ENCODE results near the gene S100G. TPM values are rescaled to one million over a fixed set of nuclear protein-coding genes. Genes with fewer than 3 reads are reported as not detected.

S100G gene
- total and polyA plus RNA-seq, 10 donors: not detected

GRCh38 chrX:16638533-16638932, 11.4 kb upstream of the S100G start:
- intact Hi-C loops (cut with DNase I; ENCODE audit: low total_unique reads): no loop called here
- Histone ChIP-seq H3K27me3 (replicated peaks in 1 of 7) (no peaks in the 10 kb centered on the region), H3K27ac (no peak overlapping the region), H3K4me1 (no peaks in the 10 kb centered on the region), H3K9me3 (no peaks in the 10 kb centered on the region), H3K4me3 (no peak overlapping the region), H3K36me3 (peaks cover 0 to 23% (median 0%) of the 10 kb centered on the region in 6 donors)
- 89 to 98% (median 95%) methylated on average over 7 of the region's 7 CpGs for WGBS, 5 donors
- DNase-seq: no peak
- TF ChIP-seq POLR2AphosphoS5 (IDR thresholded peaks at IDR 0.05) (no peak), POLR2A (IDR thresholded peaks at IDR 0.05) (no peak), CTCF (IDR thresholded peaks at IDR 0.05 in 8 of 11, conservative IDR thresholded peaks at IDR 0.05 in 3 of 11) (no peak)

GRCh38 chrX:16639966-16640365, 10.0 kb upstream of the S100G start:
- H3K36me3 ChIP-seq: peaks cover 0 to 23% (median 0%) of the 10 kb centered on the region in 6 donors
- no peaks in the 10 kb centered on the region for H3K27me3 ChIP-seq (replicated peaks in 1 of 7)
- H3K9me3 ChIP-seq: no peaks in the 10 kb centered on the region
- no peak for TF ChIP-seq POLR2A (IDR thresholded peaks at IDR 0.05)
- TF ChIP-seq POLR2AphosphoS5 (IDR thresholded peaks at IDR 0.05): no peak
- no peak for TF ChIP-seq CTCF (IDR thresholded peaks at IDR 0.05 in 8 of 11, conservative IDR thresholded peaks at IDR 0.05 in 3 of 11)
- DNase-seq: no peak
- H3K4me1 ChIP-seq: no peaks in the 10 kb centered on the region
- intact Hi-C loops (cut with DNase I; ENCODE audit: low total_unique reads): no loop called here
- no peak overlapping the region for H3K27ac ChIP-seq
- no peak overlapping the region for H3K4me3 ChIP-seq
- 83 to 90% (median 86%) methylated on average over 3 to 6 of the region's 6 CpGs for WGBS, 5 donors

- TF ChIP-seq POLR2AphosphoS5 (IDR thresholded peaks at IDR 0.05) (no peak), CTCF (IDR thresholded peaks at IDR 0.05 in 8 of 11, conservative IDR thresholded peaks at IDR 0.05 in 3 of 11) (no peak), POLR2A (IDR thresholded peaks at IDR 0.05) (no peak)
- WGBS, 5 donors: 85 to 90% (median 87%) methylated on average over 2 to 4 of the region's 4 CpGs
These were observed 9.1 kb upstream of the S100G start for GRCh38 chrX:16640823-16641222.

GRCh38 chrX:16643176-16643575, 6.8 kb upstream of the S100G start:
- TF ChIP-seq POLR2AphosphoS5 (IDR thresholded peaks at IDR 0.05) (no peak), CTCF (IDR thresholded peaks at IDR 0.05 in 8 of 11, conservative IDR thresholded peaks at IDR 0.05 in 3 of 11) (no peak), POLR2A (IDR thresholded peaks at IDR 0.05) (no peak)
- 64 to 90% (median 78%) methylated on average over 5 of the region's 5 CpGs for WGBS, 5 donors
- H3K36me3 ChIP-seq: peaks cover 0 to 8% (median 0%) of the 10 kb centered on the region in 6 donors
- intact Hi-C loops (cut with DNase I; ENCODE audit: low total_unique reads): no loop called here
- H3K27me3 ChIP-seq (replicated peaks in 1 of 7): no peaks in the 10 kb centered on the region
- no peaks in the 10 kb centered on the region for H3K9me3 ChIP-seq
- H3K4me3 ChIP-seq: no peak overlapping the region
- no peaks in the 10 kb centered on the region for H3K4me1 ChIP-seq
- DNase-seq: no peak
- H3K27ac ChIP-seq: no peak overlapping the region

More at GRCh38 chrX:16640823-16641222, 9.1 kb upstream of the S100G start:
- Histone ChIP-seq H3K9me3 (no peaks in the 10 kb centered on the region), H3K4me1 (no peaks in the 10 kb centered on the region), H3K27me3 (replicated peaks in 1 of 7) (no peaks in the 10 kb centered on the region), H3K27ac (no peak overlapping the region), H3K4me3 (no peak overlapping the region), H3K36me3 (peaks cover 0 to 23% (median 0%) of the 10 kb centered on the region in 6 donors)
- DNase-seq: no peak
- intact Hi-C loops (cut with DNase I; ENCODE audit: low total_unique reads): no loop called here
